K562 (cell line): ENCODE results near the gene SH3BP5L. TPM values are rescaled to one million over a fixed set of nuclear protein-coding genes. Genes with fewer than 3 reads are reported as not detected.
A peak's percentile ranks its signal among the peaks of the same experiment; 100 is the strongest.

Experiments used
- BRD4 ChIP-seq: fragments of 200-600 bp; sonication (generic); IDR thresholded peaks from 2 replicates; pipeline ENCODE4 v1.6.1; 2017; ENCODE audit warnings: inconsistent platforms
- BRF1 ChIP-seq: IDR thresholded peaks from 3 replicates; pipeline ENCODE4 v1.6.1; 2011; ENCODE audit warnings: borderline replicate concordance, mild to moderate bottlenecking; ENCODE audit not compliant: insufficient read length; ENCODE audit errors: extremely low read depth
- CUX1 ChIP-seq: fragments of 200-800 bp; sonication (Bioruptor generic); IDR thresholded peaks from 2 replicates; pipeline ENCODE4 v1.6.1; 2016; ENCODE audit warnings: missing genetic modification characterization, missing compliant biosample characterization
- ILF3 ChIP-seq: fragments of 450-650 bp; IDR thresholded peaks from 2 replicates; pipeline ENCODE4 v1.6.1; 2018; ENCODE audit warnings: antibody characterized with exemption, mild to moderate bottlenecking, moderate library complexity, borderline replicate concordance
- MYC ChIP-seq, 2 experiments: fragments of 250-450 bp in 1 of 2; sonication (Bioruptor Pico) in 1 of 2; IDR thresholded peaks; 2 replicates each; pipeline versions ENCODE4 v1.5.1 to v1.6.1; 2012 to 2021; ENCODE audit warnings: low read depth in 2 of 2, borderline replicate concordance in 1 of 2, improper control_type of control experiment in 1 of 2, low read length in 1 of 2, mild to moderate bottlenecking in 1 of 2, moderate library complexity in 1 of 2
- NCOA1 ChIP-seq: fragments of 450-650 bp; IDR thresholded peaks from 2 replicates; pipeline ENCODE4 v1.6.1; 2016; ENCODE audit warnings: low read depth
- PHB2 ChIP-seq: fragments of 450-650 bp; IDR thresholded peaks from 2 replicates; pipeline ENCODE4 v1.6.1; 2017; ENCODE audit warnings: low read depth
- PKNOX1 ChIP-seq: fragments of 450-650 bp; IDR thresholded peaks from 2 replicates; pipeline ENCODE4 v1.6.1; 2016
- SIX5 ChIP-seq, 2 experiments: IDR thresholded peaks; 2 replicates each; pipeline ENCODE4 v1.6.1; 2011; ENCODE audit warnings: low read length in 2 of 2, borderline replicate concordance in 1 of 2, low read depth in 1 of 2, mild to moderate bottlenecking in 1 of 2, moderate library complexity in 1 of 2; ENCODE audit not compliant: insufficient read depth in 1 of 2
- SLC30A9 ChIP-seq: fragments of 250-450 bp; sonication (Bioruptor Pico); IDR thresholded peaks from 2 replicates; pipeline ENCODE4 v1.8.0; 2022; ENCODE audit warnings: mild to moderate bottlenecking, moderate library complexity
- TEAD4 ChIP-seq, 2 experiments: sonication (generic) in 1 of 2; formaldehyde crosslinking in 1 of 2; IDR thresholded peaks; 2 replicates each; pipeline versions ENCODE4 v1.6.1 to v1.8.0; 2012 to 2022; ENCODE audit warnings: borderline replicate concordance in 1 of 2, inconsistent platforms in 1 of 2, low read length in 1 of 2, mild to moderate bottlenecking in 1 of 2, missing genetic modification reagents in 1 of 2
- TRIM24 ChIP-seq, 2 experiments: fragments of 450-650 bp; IDR thresholded peaks; 2 replicates each; pipeline ENCODE4 v1.6.1; 2016
- ZNF277 ChIP-seq: fragments of 250-450 bp; sonication (Bioruptor Pico); IDR thresholded peaks from 2 replicates; pipeline ENCODE4 v1.8.0; 2022; ENCODE audit warnings: inconsistent platforms, mild to moderate bottlenecking, moderate library complexity, borderline replicate concordance
- ZNF609 ChIP-seq: sonication (generic); formaldehyde crosslinking; IDR thresholded peaks from 2 replicates; pipeline ENCODE4 v1.8.1; 2023; ENCODE audit warnings: missing genetic modification reagents, mild to moderate bottlenecking, borderline replicate concordance
- ZNF780A ChIP-seq: fragments of 250-450 bp; sonication (Bioruptor Pico); IDR thresholded peaks from 2 replicates; pipeline ENCODE4 v1.5.0; 2021; ENCODE audit warnings: mild to moderate bottlenecking
- polyA plus RNA-seq, 8 experiments: library from polyadenylated mRNA; depleted of rRNA in 4 of 8; stranded (reverse) in 5 of 8; unstranded in 3 of 8; fragments of >200 nt; fragmentation: Nextera tagmentation in 2 of 8; fragmentation: Illumina TruSeq in 1 of 8; extraction: Ambion mirVana in 2 of 8; extraction: Trizol in 1 of 8; gene quantifications; 2 replicates each; pipeline versions ENCODE4 v1.2.1 to v1.2.3, GENCODE V29; 2011 to 2014; ENCODE audit warnings: inconsistent platforms in 1 of 8, missing spikeins in 1 of 8
- total RNA-seq, 7 experiments: library from RNA; depleted of rRNA in 6 of 7; stranded (reverse); fragments of >200 nt in 6 of 7; fragmentation: Illumina TruSeq in 2 of 7; extraction: Trizol in 2 of 7; gene quantifications; 2 replicates each; pipeline versions ENCODE4 v1.2.1 to v1.2.3, GENCODE V29; 2011 to 2021; ENCODE audit warnings: low replicate concordance in 1 of 7

The SH3BP5L gene
- total and polyA plus RNA-seq, 9 of the 15 experiments (the other 6 are each of a cell fraction or from before 2014, with no cell fraction given) = 1.9 to 26.5 (median 15.8) TPM

GRCh38 chr1:248828845-248829244 lies 3.1 kb upstream of the SH3BP5L start (continued):
- TF ChIP-seq PKNOX1 (peak; percentile 82), SIX5 (IDR thresholded peaks at IDR 0.05; ENCODE audit: borderline replicate concordance in 1 of 2, insufficient read depth in 1 of 2, low read depth in 1 of 2, low read length in 2 of 2) (no peak), NCOA1 (peak; percentile 57; the same call in 1 of the 2 replicates), TRIM24 (IDR thresholded peaks at IDR 0.05) (peak; percentile 88 to 95), ZNF780A (no peak), ILF3 (no peak), MYC (IDR thresholded peaks at IDR 0.05; ENCODE audit: low read depth, low read length) (peak; percentile 40; the same call in 1 of the 2 replicates), MYC (CRISPR knock-in tag; IDR thresholded peaks at IDR 0.05; ENCODE audit: borderline replicate concordance, low read depth) (no peak), TEAD4 (IDR thresholded peaks at IDR 0.05; ENCODE audit: low read length) (peak; percentile 71), TEAD4 (CRISPR knock-in tag; IDR thresholded peaks at IDR 0.05; ENCODE audit: borderline replicate concordance) (no peak), BRD4 (no peak), ZNF277 (CRISPR knock-in tag) (no peak), PHB2 (no peak), BRF1 (no peak), SLC30A9 (no peak), CUX1 (CRISPR knock-in tag) (peak; percentile 87; the same call in 1 of the 2 replicates), ZNF609 (CRISPR knock-in tag) (no peak)
